GM21447 (cell line): Measurements from ENCODE around the gene TESK1.

Experiments
- ATAC-seq: cut with Tn5 transposase; IDR thresholded peaks from one replicate; pipeline ENCODE4 v1.9.1; 2021; ENCODE audit not compliant: unreplicated experiment

The TESK1 gene

GRCh38 chr9:35604578-35605350 is at the start of gene TESK1:
TSS of gene TESK1 (plus strand) at chr9:35605262. CDS start at chr9:35605620, 358 bp downstream.
- peak; percentile 40 for ATAC-seq

- ATAC-seq, result no peak
Measured at GRCh38 chr9:35555881-35556280, 49.2 kb upstream of the TESK1 start.

- no peak for ATAC-seq
Measured at GRCh38 chr9:35556776-35557175, 48.3 kb upstream of the TESK1 start.

- no peak for ATAC-seq
Measured at GRCh38 chr9:35557320-35557719, 47.7 kb upstream of the TESK1 start.

GRCh38 chr9:35558185-35558584 is 46.9 kb upstream of the TESK1 start:
- no peak for ATAC-seq

DNA sequence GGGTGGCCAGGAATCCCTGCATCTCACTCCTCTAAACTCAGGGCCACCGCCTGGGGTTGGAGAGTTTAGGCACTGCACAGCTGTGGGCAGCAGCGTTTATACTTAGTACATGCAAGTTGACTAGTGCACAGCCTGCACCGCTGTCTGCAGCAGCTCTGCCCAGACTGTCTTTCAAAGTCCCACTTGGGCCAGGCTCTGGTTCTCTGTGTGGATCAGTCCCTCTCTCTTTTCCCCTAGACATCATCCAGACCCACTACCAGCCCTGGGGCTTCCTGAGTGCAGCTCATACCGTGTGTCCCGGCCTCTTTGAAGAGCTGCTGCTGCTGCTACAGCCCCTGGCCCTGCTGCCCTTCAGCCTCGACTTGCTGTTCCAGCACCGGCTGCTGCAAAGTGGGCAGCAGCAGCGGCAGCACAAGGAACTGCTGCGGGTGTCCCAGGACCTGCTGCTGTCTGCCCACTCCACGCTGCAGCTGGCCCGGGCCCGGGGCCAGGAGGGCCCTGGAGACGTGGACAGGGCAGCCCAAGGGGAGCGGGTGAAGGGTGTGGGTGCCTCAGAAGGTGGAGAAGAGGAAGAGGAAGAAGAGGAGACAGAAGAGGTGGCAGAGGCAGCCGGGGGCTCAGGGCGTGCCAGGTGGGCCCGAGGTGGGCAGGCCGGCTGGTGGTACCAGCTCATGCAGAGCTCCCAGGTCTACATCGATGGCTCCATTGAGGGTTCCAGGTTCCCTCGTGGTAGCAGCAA is 45.1 kb upstream of the TESK1 start:
- ATAC-seq, result no peak

DNA sequence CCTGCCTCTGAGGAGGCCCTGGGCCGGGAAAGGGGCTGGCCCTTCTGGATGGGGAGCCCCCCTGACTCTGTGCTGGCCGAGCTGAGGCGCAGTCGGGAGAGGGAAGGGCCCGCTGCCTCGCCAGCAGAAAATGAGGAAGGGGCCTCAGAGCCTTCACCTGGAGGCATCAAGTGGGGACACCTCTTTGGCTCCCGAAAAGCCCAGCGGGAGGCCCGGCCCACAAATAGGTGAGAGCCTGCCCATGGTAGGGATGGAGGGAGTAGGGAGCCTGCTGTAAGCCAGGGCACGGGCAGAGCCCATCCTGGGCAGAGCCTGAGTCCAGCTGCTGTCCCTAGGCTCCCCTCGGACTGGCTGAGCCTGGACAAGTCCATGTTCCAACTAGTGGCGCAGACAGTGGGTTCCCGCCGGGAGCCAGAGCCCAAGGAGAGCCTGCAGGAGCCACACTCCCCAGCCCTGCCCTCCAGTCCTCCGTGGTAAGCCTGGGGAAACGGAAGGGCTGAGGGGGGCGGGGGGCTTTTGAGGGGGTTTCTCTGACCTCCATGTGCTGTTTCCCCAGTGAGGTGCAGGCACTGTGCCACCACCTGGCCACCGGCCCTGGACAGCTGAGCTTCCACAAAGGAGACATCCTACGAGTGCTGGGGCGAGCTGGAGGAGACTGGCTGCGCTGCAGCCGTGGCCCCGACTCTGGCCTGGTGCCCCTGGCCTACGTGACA is 44.3 kb upstream of the TESK1 start:
- ATAC-seq, result no peak

DNA sequence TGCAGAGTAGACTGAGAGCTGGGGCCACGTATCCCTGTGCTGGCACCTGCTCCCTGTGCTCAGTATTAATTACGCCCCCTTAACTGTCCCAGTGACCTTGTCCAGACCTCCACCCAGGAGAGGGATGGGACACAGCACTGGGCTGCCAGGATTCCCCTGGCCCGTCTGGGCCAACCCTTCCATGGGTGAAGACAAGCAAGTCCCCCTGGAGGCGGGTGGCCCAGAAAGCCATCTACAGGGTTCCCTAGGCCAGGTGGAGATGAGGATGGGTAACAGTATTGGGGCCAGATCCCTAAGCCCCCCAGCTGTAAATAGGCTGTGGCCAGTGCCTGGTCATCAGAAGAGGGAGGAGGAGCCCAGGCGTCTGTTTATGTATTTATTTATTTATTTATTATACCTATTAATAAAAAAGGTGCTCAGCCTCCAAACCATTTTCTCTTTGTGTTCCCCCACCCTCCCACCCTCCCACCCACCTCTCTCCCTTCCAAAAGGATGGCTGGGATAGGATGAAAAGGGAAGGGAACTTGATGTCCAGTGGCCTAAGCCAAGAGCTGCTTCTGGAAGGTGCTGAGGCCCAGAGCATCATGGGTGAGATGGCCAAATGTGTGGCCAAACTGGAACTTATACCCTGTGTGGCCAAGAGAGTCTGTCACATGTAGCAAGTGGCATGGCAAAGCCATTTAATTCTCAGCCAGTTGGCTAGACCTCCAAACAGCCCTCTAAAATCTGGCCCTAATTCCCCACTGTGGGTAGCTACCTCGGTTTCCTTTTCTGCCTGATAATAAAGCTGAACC is 43.4 kb upstream of the TESK1 start:
- no peak for ATAC-seq

DNA sequence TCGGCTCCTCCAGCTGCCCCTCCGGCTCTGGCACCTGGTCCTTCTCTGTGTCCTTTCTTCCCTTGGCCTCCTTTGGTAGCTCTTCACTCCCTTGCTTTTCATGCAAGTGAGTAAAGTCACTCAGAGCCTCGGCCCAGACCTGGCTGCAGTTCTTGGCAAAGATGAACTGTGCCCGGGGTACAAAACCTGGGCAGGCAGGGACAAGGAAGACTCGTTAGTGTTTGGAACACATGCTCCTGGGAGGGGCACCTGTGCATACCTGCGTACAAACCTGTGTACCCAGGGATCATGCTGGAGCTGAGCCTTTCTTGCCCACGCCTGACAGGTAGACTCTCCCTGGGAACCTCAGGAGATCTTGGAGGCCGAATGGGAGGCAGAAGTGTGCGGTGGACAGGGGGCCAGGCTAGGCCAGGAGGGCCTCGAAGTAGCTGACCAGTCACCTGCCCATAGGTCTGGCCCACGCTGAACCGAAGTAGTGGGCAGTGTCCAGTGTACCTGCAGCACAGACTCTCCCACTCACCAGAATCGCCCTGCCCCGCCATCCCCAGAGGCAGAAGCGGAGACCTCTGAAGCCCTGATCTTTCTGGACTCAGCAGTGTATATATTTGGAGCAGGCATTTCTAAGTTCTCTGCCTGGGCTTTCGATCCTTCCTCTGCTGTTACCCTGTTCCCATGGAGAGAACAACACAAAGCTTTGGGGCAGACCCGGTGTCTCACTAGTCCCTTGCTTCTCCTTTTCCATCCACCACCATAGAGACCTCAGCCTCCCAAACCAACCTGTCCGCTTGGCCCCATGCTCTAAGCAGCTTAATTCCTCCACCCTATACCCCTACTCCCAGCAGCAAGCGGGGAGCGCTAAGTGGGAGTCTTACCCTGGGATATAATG is 41.9 kb upstream of the TESK1 start:
- no peak for ATAC-seq

- no peak for ATAC-seq
Measured at GRCh38 chr9:35563791-35564197, 41.3 kb upstream of the TESK1 start.

DNA sequence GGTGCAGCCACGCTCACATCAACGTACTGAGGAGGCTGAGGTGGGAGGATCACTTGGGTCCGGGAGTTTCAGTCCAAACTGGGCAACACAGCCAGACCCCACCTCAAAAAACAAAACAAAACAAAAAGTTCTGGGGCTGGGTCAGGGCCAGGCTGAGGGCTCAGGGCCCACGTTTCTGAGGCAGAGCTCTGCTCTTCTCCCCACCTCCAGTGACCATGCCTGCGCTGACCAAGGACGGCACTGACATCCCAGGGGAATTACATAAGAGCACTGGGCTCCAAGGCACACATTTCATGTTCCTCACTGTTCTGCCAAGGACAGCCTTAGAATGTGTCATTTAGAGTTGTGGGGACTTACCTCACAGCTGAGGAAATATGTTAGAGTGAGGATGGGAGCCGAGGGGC is 40.4 kb upstream of the TESK1 start:
- ATAC-seq, result no peak

- ATAC-seq, result no peak
Measured at GRCh38 chr9:35566417-35566816, 38.6 kb upstream of the TESK1 start.

DNA sequence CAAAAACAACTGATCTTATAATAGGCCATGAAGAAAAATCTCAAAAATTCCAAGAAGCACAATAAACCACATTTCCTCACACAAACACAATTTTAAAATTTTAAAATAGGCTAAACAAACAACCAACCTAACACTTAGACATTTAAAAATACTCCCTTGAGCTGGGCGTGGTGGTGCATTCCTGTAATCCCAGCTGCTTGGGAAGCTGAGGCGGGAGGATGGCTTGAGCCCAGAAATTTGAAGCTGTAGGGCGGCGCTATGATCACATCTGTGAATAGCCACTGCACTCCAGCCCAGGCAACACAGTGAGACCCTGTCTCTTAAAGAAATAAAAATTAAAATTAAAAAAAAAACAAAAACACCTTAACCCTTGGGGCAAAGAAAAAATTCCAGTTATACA is 36.9 kb upstream of the TESK1 start:
- no peak for ATAC-seq

DNA sequence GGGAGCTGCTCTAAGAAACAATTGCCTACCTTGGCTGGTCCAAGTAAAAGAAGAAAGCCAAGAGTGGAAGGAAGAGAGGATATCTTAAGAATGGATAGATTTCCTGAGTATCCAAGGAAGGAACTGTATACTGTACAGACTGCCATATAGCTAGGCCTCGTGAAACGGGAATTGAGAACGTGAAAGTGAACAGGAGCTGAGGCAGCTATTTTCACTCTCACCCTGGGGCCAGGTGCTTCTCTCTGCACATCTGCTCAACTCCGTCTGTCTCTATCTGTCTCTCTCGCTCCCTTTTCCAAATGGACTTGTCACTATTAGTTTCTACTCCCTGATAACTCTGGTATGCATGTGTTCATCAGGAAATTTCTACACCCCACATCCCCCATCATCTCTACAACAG is 35.9 kb upstream of the TESK1 start:
- ATAC-seq, result peak; percentile 75

GRCh38 chr9:35570709-35571504 is 34.2 kb upstream of the TESK1 start:
- no peak for ATAC-seq

DNA sequence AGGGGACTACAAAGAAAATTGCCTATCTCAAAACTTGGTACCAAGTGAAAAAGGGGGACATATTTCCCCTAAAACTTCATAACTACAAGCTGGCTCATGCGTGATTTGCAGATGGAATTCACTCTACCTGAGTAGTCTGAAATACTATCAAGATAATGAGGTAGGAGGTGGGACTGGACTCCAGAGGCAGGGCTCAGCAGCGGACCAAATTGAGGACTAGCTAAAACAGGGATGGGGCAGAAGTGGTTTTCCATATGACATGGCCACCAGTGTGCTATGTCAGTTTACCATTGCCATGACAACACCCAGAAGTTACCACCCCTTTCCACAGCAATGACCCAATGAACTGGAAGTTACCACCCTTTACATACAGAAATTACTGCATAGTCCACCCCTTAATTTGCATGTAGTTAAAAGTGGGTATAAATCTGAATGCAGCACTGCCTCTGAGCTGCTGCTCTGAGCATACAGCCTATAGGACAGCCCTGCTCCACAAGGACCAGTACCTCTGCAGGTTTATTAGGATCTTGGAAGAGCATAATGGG is 30.4 kb upstream of the TESK1 start:
- ATAC-seq, result no peak

GRCh38 chr9:35575478-35575877 is 29.6 kb upstream of the TESK1 start:
- ATAC-seq, result no peak

GRCh38 chr9:35577486-35577885 is 27.6 kb upstream of the TESK1 start:
- ATAC-seq, result no peak

DNA sequence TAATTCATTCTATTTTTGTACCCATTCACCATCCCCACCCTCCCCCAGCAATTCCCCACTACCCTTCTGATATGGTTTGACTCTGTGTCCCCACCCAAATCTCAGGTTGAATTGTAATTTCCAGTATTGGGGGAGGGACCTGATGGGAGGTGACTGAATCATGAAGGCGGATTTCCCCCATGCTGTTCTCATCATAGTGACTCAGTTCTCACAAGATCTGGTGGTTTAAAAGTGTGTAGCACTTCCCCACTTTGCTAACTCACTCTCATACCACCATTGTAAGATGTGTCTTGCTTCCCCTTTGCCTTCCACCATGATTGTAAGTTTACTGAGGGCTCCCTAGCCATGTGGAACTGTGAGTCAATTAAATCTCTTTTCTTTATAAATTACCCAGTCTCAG is 25.9 kb upstream of the TESK1 start:
- no peak for ATAC-seq
